GM21576 (cell line): ENCODE results near the gene NDUFV2.
"Not testable (repeated sequence)": the region's sequence is repeated elsewhere in the genome, so short reads cannot be mapped to it uniquely, and the experiment has no call there.

Experiments used
- ATAC-seq: cut with Tn5 transposase; IDR thresholded peaks from one replicate; pipeline ENCODE4 v1.9.1; 2021; ENCODE audit warnings: mild to moderate bottlenecking, moderate library complexity; ENCODE audit not compliant: unreplicated experiment

NDUFV2 gene

DNA sequence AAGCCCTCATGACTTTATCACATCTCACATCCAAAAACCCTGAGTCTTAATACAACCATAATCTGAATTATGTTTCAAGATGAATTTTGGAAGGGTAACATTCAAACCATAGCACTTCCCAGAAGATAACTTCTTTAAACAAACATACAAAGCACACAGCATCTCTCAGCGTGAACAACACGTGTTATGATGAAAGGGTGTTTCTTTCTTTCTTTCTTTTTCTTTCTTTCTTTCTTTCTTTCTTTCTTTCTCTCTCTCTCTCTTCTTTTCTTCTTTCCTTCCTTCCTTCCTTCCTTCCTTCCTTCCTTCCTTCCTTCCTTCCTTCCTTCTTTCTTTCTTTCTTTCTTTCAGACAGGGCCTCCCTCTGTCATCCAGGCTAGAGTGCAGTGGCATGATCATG is 13.8 kb upstream of the NDUFV2 start:
- not testable (repeated sequence) for ATAC-seq

DNA sequence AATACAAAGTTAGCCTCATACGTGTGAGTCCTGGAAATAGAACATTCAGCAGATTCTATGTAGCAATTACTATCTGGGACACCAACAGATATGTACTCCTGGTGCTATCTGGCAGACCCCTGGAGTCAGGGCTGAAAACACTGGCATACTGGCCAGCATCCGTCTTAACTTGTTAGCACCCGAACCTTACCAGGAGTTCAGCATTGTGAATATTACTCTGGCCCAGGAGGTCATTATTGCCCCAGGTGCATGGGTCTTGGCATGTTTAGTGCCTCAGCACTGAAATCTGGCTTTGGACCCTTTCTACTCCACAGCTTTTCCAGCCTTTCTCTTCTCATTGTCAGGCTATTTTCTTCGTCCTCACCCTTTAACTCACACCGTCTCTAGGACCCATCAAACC is 11.9 kb upstream of the NDUFV2 start:
- no peak for ATAC-seq

DNA sequence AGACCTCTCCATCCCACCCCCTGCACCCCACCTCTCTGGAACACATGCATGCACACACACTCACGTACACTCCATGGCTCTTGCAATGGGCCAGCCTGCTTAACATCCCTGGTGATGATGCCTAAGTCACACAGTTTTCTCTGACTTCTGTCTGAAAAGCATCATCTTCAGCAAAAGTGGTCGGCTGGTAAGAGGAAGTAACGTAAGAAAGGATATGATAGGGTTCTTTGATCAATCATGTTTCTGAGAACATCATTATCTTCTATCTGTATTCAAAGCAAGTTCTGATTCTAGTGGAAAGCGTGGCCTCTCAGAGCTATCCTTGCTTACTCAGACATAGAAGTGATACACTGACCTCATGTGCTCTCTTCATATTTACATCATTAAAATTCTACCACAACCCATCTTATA is 11.4 kb upstream of the NDUFV2 start:
- ATAC-seq: no peak

DNA sequence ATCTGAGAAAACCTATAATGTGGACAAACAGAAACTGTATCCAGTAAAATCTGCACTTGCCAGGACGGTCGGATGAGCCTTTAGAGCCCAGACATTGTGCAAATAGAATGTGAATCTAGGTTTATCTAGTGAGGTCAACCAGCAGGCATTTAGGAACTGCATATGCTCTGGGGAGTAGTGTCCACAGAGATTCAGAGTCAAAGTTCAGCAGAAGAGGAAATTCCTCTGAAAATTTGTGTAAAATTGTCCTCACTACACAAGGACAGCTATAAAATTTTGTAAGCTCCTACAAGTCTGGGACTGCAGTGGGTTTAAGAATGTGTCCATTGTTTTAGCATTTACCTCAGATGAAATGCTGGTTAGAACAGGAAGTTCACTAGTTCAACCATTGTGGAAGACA is 9.8 kb upstream of the NDUFV2 start:
- no peak for ATAC-seq

DNA sequence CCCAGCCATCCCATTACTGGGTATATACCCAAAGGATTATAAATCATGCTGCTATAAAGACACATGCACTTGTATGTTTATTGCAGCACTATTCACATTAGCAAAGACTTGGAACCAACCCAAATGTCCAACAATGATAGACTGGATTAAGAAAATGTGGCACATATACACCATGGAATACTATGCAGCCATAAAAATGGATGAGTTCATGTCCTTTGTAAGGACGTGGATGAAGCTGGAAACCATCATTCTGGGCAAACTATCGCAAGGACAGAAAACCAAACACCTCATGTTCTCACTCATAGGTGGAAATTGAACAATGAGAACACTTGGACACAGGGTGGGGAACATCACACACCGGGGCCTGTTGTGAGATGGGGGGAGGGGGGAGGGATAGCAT is 9.4 kb upstream of the NDUFV2 start:
- not testable (repeated sequence) for ATAC-seq

DNA sequence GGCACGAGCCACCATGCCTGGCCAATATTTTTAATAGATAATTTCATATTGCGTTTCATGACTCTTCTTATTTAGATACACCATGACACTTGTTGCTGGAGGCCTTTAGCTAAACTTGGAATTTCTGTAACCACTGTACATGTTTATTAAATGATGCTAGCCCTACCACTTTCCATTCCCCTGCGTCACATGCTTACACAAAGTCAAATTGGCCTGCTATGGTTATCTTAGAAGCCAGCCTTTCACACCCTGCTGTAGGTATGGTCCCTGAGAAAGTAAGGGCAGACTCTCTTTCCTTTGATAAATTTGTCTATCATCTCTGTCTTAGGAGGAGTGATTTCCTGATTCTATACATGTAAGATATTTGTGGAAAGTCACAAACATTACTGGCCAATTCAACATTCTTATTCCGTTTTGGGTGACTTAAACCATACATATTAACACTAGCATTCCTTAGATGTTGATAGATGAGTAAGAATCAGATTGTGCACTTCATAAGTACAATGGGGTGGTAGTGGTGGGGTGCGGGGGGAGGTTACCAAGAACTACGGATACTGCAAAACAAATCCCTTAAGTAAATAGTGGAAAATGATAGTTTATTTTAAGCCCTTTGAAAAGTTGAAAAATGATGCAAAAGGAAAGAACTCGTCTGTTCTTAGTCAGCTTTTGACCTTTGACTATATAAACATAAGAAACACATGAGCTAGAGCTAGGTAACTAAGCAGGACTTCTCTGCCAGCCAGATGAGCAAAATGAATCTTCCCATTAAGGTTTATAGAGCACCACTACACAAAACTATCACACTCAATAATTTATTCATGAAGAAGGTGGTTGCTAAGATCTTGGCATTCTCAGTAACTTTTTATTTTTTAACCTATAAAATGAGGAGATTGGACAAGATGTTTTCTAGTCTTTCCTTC is 7.9 kb upstream of the NDUFV2 start:
- ATAC-seq: no peak

DNA sequence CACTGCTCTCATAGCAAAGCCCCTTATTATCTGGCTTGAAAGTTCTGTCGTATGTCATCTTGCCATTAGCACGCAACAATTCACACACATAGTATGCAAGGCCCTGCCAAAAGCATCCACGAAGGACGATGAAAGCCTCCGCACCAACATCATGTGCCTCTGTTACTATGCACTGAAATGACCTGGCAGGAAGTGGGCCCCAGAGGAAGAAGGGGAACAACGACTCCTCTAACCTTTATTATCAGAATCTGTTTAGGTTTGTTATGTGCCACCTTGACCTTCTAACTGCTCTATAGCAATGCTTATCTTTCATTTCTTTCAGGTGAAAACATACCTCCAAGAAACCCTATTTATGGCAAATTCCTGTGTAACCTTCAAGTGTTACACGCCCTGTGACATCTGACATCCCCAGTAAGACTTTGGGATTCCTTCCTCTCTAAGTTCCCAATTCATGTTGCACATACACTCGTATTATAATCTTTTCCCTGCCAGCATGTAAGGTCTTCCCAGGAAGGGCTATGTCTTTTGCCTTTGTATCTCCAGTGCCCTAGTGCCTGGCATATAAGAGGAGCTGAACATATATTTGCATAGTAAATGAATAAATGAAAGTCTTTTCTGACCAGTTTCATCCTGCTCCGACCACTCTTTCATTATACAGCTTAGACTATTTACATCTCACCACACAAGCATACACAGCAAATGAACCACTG is 7.0 kb upstream of the NDUFV2 start:
- peak; percentile 85 for ATAC-seq

DNA sequence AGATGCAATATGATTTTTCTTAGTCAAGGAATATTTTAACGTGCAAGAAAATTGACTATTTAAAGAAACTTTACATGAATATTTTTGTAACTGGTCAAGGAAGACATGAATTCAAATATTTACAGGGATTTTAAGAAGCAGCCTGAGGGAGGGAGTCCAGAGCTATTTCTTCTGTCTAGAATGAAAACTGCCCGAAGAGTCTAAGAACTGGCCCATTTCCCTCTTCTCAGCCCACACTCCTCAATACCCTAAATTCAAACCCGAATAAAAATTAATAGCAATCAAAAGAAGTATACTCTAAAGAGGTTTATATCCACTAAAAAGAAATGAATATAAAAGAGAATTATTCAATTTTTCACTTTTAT is 6.5 kb upstream of the NDUFV2 start:
- no peak for ATAC-seq

DNA sequence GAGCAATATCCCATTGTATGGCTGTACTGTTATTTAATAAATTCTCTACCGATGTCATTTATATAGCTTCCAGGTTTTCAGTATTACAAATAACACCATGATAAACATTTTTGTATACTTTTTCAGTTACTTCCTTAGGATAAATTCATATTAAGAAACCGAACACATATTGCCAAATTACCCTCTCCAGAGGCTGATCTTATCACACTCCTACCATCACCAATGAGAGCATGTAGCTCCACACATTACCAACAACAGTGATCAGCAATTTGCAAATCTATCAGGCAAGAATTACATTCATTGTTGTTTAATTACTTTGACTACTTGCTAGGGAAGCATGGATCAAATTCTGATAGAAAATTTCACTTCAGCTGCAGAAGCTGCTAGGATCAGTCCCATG is 5.8 kb upstream of the NDUFV2 start:
- ATAC-seq: no peak

DNA sequence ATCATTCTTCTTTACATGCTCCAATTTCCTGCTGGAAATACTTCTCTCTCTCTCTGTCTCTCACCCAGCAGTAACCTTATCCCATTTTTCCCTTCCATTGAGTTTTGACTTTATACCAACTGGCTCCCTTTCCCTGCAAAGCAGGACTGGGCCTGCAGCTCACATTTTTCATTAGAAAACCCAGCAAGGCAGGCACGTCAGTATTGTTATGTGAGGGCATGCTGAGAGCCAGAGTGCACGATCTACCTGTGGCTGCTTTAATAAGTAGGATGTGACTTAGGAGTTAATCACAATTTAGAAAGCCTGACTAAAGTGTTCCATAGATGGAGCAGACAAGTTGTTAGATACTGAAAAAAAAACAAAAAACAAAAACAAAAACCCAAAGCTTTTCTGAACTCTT is 5.2 kb upstream of the NDUFV2 start:
- ATAC-seq: no peak

DNA sequence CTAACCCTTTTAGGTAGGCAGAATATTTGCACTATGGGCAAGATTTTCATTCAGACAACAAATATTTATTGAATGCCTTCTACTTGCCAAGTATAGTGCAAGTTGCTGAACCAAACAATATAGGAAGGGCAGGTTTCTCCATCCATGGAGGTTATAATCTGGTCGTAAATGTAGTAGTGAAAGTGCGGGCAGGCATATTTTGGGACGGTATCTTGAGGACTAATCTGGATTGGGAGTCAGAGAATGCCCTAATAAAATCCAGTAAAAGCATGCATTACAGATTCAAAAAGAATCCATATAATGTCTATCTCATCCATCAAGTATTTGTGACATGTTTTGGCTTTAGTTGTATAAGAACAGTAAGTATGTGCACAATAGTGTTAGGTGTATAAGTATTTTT is 1.7 kb upstream of the NDUFV2 start:
- no peak for ATAC-seq

DNA sequence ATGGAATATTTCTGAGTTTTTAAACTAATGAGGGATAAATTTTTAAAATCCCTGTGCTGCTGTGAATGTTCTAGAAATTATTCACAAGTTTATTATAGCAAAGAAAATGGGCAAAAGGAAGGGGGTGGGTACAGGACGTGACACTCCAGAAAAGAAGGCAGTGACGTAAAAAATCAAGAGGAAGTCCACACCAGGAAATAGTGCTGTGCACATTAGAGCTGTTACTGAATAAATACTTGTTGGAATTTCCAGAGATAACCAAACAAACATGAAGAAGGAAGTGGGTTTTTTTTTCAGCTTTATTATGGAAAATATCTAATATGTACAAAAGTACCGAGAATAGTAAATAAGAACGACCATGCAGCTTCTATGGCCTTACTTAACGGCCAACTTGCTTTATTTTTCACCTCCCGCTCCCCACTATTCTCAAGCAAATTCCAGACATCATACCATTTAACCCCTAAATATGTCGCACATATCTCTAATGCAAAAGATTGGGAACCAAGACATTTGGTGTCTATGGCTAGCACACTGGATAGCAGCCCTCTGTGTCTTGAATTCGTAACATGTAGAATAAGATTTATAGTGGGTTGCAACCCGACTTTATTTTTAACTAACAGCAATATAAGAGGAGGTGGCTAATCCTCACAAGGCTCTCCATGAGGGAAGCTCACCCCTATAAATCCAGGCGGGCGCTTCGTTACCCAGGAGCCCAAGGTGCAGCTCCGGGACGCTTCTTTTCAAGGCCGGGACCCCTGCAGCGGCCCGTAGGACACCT is 580 bp upstream of the NDUFV2 start:
- no peak for ATAC-seq

DNA sequence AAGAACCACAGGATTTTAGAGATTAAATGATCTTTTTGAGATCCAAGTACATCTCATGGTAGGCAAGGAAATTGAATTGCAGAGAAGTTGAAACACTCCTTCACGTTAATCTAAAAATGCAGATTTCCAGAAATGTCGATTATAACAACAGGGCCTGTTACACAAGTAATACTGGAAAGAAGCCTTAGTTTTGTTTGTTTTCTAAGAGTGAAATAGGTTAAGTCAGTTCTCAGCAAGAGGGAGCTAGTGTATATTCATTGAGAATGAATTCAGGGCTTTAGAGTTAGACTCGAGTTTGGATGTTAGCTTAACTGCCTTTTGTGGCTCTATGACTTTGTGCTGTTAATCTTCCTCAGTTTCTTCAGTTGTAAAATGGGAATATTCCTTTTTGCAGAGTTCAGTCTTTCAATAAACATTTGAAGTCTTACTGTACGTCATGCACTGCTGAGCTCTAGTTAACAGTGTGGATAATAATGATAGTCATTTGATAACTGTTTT is 926 bp downstream of the NDUFV2 start:
- no peak for ATAC-seq

DNA sequence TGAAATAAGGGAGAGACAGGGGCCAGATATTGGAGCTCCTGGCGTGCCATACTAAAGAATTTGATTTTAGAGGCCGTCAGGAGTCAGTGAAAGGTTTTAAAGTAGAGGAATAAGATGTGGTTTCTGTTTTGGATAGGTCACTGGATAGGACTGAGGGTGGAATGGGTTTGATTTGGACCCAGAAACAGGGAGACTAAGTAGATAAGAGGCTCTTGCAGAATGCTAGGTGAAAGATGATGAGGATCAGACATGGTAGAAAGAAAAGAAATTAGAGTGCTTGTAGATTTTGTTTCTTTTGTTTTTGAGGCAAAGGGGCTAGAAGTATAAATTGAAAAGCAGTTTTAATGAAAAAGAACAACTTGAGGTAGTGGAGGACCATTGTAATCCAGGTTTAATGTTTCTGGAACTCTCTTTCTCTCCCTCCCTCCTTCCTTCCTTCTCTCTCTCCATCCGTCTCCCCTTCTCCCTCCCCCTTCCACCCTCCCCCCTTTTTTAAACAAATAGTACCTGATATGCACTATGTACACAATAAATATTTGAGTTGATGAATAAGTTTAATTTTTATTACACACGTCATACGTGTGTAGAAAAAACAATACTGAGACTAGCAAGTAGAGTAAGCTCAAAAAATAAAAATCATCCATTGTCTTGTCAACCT is 1.9 kb downstream of the NDUFV2 start:
- ATAC-seq: no peak

DNA sequence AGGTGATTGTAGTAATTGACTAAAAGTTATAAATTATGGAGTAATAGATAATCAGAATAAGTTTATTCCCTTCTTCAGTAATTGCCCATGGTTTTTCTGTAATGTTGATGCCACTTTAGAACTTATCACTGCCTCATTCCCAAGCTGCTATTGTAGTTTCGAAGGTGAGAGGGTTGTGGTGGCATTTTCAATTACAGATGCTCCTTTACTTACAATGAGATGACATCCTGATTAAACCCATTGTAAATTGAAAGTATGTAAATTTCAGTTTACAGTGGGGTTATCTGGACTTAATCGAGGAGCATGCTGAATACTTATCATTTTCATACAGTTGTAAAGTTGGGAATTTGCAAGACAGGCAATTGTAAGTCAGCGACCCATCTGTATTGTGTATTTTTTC is 2.9 kb downstream of the NDUFV2 start:
- no peak for ATAC-seq

DNA sequence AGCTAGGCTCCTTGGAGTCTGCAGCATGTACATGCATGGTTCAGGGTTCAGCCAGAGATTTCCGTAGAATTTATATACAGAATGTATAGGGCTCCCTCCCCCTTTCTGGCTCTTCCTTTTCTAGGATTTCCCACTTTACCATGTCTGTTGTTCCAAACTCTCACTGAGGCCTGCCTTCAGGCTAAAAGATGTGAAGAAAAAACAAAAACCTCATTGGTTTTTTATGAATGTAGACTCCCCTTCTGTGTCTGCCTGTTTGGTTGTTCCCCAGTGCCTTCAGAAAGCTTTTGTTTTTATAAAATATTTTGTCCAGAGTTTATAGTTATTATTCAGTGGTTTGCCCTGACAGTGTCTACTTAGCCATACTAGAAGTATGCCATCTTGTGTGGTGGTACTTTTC is 3.6 kb downstream of the NDUFV2 start:
- no peak for ATAC-seq

DNA sequence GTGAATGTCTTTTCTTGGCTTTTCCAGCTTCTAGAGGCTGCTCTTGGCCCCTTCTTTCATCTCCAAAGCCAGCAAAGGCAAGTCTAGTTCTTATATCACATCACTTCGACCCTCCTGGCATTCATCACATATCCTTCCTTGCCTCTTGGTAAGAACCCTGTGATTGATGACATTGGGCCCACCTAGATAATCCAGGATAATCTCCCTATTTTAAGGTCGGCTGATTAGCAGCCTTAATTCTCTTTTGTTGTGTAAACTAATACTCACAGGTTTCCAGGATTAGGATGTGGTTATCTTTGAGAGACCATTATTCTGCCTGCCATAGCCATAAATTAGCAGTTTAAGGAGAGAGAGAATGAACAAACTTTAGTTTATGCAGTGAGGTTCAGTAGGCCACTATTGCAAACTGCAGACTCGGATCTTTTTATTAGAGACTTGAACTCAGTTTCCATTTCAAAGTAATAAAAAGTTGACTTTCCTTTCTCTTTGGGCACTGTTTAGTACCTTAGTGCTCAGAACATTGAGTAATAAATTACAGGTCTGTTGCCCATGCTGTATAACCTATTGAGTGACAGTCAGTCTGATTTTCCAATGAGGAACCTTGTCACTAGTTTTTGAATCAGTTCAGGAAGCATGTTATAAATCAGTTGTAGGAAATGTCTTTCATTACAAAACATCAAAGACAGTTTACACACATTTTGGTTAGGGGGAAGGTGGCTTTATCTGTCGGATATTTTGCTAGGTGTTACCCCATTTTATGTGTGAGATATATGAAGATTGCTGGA is 4.5 kb downstream of the NDUFV2 start:
- ATAC-seq: no peak

DNA sequence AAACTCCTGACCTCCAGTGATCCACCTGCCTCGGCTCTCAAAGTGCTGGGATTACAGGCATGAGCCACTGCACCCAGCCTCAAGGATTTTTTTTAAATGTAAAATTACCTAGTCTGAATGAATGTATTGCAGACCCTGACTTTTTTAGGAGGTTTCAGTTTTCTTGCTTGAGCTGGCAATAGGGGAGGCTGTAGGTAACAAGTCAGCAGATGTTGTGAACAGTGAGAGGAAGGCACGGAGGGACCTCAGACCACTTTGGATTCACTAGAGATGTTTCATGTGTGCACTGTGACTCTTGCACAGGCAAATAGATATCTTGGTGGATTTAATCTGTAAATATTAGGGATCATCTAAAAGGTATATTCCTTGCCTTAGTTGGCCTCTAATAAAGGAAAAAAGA is 6.4 kb downstream of the NDUFV2 start:
- no peak for ATAC-seq

DNA sequence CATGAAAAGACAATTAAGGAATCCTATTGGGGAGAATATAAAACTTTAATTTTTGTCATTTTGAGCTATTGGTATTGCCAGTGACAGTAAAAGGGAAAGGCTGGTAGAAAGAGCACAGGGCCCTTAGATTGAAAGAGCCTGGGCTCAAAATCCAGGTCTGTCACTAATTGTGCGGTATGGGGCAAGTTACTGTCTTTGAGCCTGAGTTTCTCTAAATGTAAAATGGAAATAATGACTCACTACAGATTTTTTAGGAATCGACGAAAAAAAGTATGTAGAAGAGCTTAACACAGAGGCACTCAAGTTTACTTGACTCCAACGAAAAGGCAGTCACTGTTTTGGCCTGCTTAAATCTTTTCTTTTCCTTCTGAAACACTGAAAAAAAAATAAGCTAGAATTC is 7.0 kb downstream of the NDUFV2 start:
- no peak for ATAC-seq

DNA sequence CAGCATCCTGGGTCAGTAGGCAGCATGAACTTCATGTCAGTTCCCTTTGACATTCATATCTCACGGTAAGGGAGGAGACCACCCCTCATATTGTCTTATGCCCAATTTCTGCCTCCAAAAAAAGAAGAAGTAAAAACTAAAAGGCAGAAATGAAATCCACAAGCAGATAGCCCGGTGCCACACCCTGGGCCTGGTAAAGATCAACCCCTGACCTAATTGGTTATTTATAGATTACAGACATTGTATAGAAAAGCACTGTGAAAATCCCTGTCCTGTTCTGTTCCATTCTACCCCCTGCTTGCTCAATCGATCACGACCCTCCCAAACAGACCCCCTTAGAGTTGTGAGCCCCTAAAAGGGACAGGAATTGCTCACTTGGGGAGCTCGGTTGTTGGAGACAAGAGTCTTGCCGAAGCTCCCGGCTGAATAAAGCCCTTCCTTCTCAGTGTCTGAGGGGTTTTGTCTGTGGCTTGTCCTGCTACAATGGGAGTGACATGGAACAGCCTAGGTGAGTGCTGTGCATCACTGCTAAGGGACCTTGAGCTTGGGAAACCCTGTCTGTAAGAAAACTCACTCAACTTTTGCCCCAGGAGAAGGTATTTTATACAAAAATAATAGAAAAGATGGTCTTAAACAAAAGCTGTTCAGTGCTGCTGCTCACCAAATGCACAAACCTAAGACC is 11.1 kb downstream of the NDUFV2 start:
- no peak for ATAC-seq
